AG10803 (cell line): Measurements from ENCODE around the gene ST7.

Source experiments
- DNase-seq: peaks from one replicate; pipeline ENCODE4 v3.0.0; 2010; ENCODE audit warnings: low read depth
- H3K4me3 ChIP-seq: 2 replicates; pipeline ENCODE4 v1.5.1; 2011; ENCODE audit warnings: mild to moderate bottlenecking, low read length, control low read depth
- CTCF ChIP-seq: conservative IDR thresholded peaks from 2 replicates; pipeline ENCODE4 v1.5.1; 2011; ENCODE audit warnings: mild to moderate bottlenecking, low read length, control low read depth, inconsistent platforms

ST7 gene

GRCh38 chr7:117273325-117273724 lies 320.0 kb downstream of the ST7 start:
- no peak for TF ChIP-seq CTCF
- no peak overlapping the region for H3K4me3 ChIP-seq
- no peak for DNase-seq

- TF ChIP-seq CTCF = no peak
- no peak for DNase-seq
- no peak overlapping the region for H3K4me3 ChIP-seq
Measured at GRCh38 chr7:117273814-117274225, 320.5 kb downstream of the ST7 start.

GRCh38 chr7:117274951-117275350 lies 321.6 kb downstream of the ST7 start:
- no peak for TF ChIP-seq CTCF
- no peak overlapping the region for H3K4me3 ChIP-seq
- DNase-seq = peak; percentile 78

GRCh38 chr7:117277576-117277975 lies 324.3 kb downstream of the ST7 start:
- peak; percentile 55 for DNase-seq
- TF ChIP-seq CTCF = no peak
- H3K4me3 ChIP-seq = no peak overlapping the region

GRCh38 chr7:117278040-117278439 lies 324.7 kb downstream of the ST7 start:
- H3K4me3 ChIP-seq = no peak overlapping the region
- TF ChIP-seq CTCF = no peak
- no peak for DNase-seq

- DNase-seq = no peak
- no peak overlapping the region for H3K4me3 ChIP-seq
- TF ChIP-seq CTCF = no peak
Measured at GRCh38 chr7:117279203-117279602, 325.9 kb downstream of the ST7 start.
